OCI-LY7 (cell line): ENCODE measurements around the gene TBC1D21.

Experiments
- EZH2phosphoT487 ChIP-seq: fragments of 200-600 bp; sonication (generic); IDR thresholded peaks from 2 replicates; pipeline ENCODE4 v1.6.1; 2018; ENCODE audit warnings: low read depth, borderline replicate concordance, mild to moderate bottlenecking, mixed run types, antibody characterized with exemption, low read length, moderate library complexity, mixed read lengths
- TF ChIP-seq, protein P1 (sequence below): fragments of 200-600 bp; sonication (generic); conservative IDR thresholded peaks from 2 replicates; pipeline ENCODE4 v1.5.1; 2014; ENCODE audit warnings: mild to moderate bottlenecking, antibody characterized with exemption, low read length, moderate library complexity, mixed read lengths

DNA sequence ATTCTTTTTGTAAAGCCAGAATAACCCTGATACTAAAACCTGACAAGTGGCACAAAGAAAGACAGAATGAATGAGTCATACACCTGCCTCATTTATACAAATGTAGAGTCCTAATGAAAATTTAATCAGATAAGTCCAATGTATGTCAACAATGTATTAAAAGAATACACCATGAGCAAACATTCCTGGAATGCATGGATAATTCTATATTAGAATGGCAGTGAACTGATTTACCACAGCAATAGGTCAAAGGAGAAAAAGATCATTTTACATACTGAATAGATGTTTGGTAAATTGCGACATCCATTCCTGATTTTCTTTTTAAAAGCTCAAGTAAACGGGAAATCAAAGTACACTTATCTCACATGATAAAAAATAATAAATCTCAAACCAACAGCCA is 41.7 kb downstream of the TBC1D21 start:
- TF ChIP-seq, protein P1, sequence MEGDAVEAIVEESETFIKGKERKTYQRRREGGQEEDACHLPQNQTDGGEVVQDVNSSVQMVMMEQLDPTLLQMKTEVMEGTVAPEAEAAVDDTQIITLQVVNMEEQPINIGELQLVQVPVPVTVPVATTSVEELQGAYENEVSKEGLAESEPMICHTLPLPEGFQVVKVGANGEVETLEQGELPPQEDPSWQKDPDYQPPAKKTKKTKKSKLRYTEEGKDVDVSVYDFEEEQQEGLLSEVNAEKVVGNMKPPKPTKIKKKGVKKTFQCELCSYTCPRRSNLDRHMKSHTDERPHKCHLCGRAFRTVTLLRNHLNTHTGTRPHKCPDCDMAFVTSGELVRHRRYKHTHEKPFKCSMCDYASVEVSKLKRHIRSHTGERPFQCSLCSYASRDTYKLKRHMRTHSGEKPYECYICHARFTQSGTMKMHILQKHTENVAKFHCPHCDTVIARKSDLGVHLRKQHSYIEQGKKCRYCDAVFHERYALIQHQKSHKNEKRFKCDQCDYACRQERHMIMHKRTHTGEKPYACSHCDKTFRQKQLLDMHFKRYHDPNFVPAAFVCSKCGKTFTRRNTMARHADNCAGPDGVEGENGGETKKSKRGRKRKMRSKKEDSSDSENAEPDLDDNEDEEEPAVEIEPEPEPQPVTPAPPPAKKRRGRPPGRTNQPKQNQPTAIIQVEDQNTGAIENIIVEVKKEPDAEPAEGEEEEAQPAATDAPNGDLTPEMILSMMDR: no peak
- no peak for TF ChIP-seq EZH2phosphoT487
